Measurements from ENCODE around the gene SLC6A20. TPM values are rescaled to one million over a fixed set of nuclear protein-coding genes. Genes with fewer than 3 reads are reported as not detected.
A peak's percentile ranks its signal among the peaks of the same experiment; 100 is the strongest.

Gene SLC6A20
- total RNA-seq, 1 donor from 2014 or later = 0.75 TPM

GRCh38 chr3:45798034-45798433, 1.7 kb upstream of the SLC6A20 start:
- H3K36me3 ChIP-seq (ENCODE audit: control insufficient read depth, insufficient read depth, low read length) = no peaks in the 10 kb centered on the region
- TF ChIP-seq CTCF (IDR thresholded peaks at IDR 0.05; ENCODE audit: insufficient read depth, low read length, poor library complexity, severe bottlenecking) = no peak
- no peak overlapping the region for H3K4me3 ChIP-seq (ENCODE audit: low read depth, low read length)
- DNase-seq (ENCODE audit: low read depth) = no peak
- peaks cover 9% of the 10 kb centered on the region for H3K27me3 ChIP-seq (ENCODE audit: control insufficient read depth, insufficient read depth, low read length)

DNA sequence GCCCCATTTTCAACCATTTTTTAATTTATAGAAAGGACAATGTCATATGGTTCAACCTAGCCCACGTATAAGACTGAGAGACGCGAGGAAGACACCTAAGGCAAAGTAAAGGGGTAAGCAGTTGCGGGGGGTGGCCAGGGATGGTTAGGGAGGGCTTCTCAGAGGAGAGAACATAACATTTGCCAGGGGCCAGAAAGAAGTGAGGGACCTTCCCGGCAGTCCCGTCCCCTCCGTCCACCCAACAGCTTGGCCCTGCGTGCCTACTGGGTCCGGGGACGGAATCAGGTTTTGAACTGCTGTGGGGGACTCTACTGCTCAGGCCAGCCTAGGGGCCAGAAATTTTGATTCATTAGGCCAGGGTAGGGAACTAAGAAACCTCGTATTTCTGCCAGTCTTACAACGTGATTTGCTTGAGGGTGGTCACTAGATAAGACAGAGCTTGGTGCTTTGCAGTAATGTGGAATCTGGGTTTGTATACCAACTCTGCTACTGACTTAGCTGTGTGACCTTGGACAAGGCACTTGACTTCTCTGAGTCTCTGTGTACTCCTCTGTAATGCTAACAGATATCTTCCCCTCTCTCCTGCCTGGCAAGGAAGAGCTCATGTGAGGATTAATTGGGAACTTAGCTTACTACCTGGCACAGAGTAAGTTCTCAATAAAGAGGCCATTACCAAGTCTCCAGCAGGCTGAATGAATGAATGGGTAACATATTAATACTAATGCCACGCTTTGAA, 734 bp upstream of the SLC6A20 start:
- peak overlapping the region; percentile 70 for H3K4me3 ChIP-seq (ENCODE audit: low read depth, low read length)
- no peak for TF ChIP-seq CTCF (IDR thresholded peaks at IDR 0.05; ENCODE audit: insufficient read depth, low read length, poor library complexity, severe bottlenecking)
- no peak for DNase-seq (ENCODE audit: low read depth)
- H3K27me3 ChIP-seq (ENCODE audit: control insufficient read depth, insufficient read depth, low read length) = peaks cover 9% of the 10 kb centered on the region
- no peaks in the 10 kb centered on the region for H3K36me3 ChIP-seq (ENCODE audit: control insufficient read depth, insufficient read depth, low read length)

GRCh38 chr3:45795509-45795881, 841 bp downstream of the SLC6A20 start:
- no peak for DNase-seq (ENCODE audit: low read depth)
- Histone ChIP-seq H3K36me3 (ENCODE audit: control insufficient read depth, insufficient read depth, low read length) (no peaks in the 10 kb centered on the region), H3K4me3 (ENCODE audit: low read depth, low read length) (no peak overlapping the region), H3K27me3 (ENCODE audit: control insufficient read depth, insufficient read depth, low read length) (peaks cover 9% of the 10 kb centered on the region)
- no peak for TF ChIP-seq CTCF (IDR thresholded peaks at IDR 0.05; ENCODE audit: insufficient read depth, low read length, poor library complexity, severe bottlenecking)

DNA sequence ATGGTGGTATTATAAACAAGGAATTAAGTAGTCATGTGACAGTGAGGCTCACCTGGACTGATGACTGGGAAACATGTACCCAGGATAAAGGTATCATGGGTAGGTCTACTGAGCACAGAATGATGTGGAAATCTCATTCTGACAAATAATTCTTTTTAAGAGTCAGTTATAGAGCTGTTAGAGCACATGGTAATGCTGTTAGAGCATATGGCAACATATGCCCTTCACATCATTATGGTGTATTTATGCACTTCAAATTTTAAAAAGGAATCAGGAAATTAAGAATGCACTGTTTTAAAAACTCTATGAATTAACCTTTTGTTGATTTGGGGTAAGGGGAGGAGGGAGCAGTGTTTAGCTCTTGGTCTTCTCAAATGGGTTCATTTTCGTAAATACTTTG, 1.7 kb downstream of the SLC6A20 start:
- DNase-seq (ENCODE audit: low read depth) = no peak
- no peak for TF ChIP-seq CTCF (IDR thresholded peaks at IDR 0.05; ENCODE audit: insufficient read depth, low read length, poor library complexity, severe bottlenecking)
- H3K36me3 ChIP-seq (ENCODE audit: control insufficient read depth, insufficient read depth, low read length) = no peaks in the 10 kb centered on the region
- no peak overlapping the region for H3K4me3 ChIP-seq (ENCODE audit: low read depth, low read length)
- H3K27me3 ChIP-seq (ENCODE audit: control insufficient read depth, insufficient read depth, low read length) = peaks cover 9% of the 10 kb centered on the region

DNA sequence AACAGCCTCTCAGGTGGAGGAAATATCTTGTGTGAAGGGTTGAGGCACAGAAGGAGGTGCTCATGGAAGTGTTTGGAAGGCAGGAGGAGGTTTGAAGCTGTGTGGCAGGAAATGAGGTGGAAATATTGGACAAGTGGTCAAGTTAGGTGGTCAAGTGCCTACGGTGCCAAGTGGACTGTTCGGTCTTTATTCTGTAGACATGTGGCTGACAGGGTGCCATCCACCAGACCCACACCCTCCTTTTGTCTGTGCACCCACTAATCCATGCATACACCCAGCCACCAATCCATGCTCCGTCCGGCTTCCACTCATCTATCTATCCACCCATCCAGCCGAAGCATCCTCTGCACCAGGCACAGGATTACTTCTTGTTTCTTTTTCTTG, 2.2 kb downstream of the SLC6A20 start:
- no peak for TF ChIP-seq CTCF (IDR thresholded peaks at IDR 0.05; ENCODE audit: insufficient read depth, low read length, poor library complexity, severe bottlenecking)
- H3K27me3 ChIP-seq (ENCODE audit: control insufficient read depth, insufficient read depth, low read length) = peaks cover 9% of the 10 kb centered on the region
- DNase-seq (ENCODE audit: low read depth) = no peak
- H3K36me3 ChIP-seq (ENCODE audit: control insufficient read depth, insufficient read depth, low read length) = no peaks in the 10 kb centered on the region
- no peak overlapping the region for H3K4me3 ChIP-seq (ENCODE audit: low read depth, low read length)
